ENCODE results near the gene OGFOD1.

OGFOD1 gene

DNA sequence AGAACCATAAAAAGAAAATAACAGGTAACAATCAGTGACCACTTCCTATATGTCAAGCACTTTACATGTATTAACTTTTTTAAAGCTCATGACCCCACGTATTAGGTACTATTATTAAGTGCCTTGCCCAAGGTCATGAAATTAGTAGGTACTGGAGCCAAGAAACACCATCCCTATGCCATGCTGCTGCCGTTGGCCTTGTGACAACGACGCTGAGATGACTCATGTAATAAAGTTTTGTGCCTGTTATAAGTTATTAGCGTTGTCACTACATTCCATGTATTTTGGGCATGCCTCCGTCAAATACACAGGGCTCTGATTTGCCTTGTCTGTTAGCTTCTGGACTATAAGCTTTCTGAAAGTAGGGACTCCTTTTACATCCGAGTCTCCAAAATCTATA, 67.1 kb downstream of the OGFOD1 start:
- Histone ChIP-seq H3K36me3 (ENCODE audit: low read depth) (peaks cover 8% of the 10 kb centered on the region), H3K27ac (ENCODE audit: poor library complexity, severe bottlenecking) (no peak overlapping the region), H3K4me1 (ENCODE audit: insufficient read depth, poor library complexity, severe bottlenecking) (peaks cover 29% of the 10 kb centered on the region), H3K27me3 (ENCODE audit: insufficient read depth, poor library complexity, severe bottlenecking) (no peaks in the 10 kb centered on the region), H3K4me3 (ENCODE audit: severe bottlenecking) (no peak overlapping the region), H3K9me3 (ENCODE audit: severe bottlenecking) (no peaks in the 10 kb centered on the region)
- TF ChIP-seq, protein P1, sequence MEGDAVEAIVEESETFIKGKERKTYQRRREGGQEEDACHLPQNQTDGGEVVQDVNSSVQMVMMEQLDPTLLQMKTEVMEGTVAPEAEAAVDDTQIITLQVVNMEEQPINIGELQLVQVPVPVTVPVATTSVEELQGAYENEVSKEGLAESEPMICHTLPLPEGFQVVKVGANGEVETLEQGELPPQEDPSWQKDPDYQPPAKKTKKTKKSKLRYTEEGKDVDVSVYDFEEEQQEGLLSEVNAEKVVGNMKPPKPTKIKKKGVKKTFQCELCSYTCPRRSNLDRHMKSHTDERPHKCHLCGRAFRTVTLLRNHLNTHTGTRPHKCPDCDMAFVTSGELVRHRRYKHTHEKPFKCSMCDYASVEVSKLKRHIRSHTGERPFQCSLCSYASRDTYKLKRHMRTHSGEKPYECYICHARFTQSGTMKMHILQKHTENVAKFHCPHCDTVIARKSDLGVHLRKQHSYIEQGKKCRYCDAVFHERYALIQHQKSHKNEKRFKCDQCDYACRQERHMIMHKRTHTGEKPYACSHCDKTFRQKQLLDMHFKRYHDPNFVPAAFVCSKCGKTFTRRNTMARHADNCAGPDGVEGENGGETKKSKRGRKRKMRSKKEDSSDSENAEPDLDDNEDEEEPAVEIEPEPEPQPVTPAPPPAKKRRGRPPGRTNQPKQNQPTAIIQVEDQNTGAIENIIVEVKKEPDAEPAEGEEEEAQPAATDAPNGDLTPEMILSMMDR (IDR thresholded peaks at IDR 0.05; ENCODE audit: poor library complexity, severe bottlenecking): no peak
- DNase-seq (ENCODE audit: low spot score) (no peak), ATAC-seq (ENCODE audit: low read depth) (no peak)

DNA sequence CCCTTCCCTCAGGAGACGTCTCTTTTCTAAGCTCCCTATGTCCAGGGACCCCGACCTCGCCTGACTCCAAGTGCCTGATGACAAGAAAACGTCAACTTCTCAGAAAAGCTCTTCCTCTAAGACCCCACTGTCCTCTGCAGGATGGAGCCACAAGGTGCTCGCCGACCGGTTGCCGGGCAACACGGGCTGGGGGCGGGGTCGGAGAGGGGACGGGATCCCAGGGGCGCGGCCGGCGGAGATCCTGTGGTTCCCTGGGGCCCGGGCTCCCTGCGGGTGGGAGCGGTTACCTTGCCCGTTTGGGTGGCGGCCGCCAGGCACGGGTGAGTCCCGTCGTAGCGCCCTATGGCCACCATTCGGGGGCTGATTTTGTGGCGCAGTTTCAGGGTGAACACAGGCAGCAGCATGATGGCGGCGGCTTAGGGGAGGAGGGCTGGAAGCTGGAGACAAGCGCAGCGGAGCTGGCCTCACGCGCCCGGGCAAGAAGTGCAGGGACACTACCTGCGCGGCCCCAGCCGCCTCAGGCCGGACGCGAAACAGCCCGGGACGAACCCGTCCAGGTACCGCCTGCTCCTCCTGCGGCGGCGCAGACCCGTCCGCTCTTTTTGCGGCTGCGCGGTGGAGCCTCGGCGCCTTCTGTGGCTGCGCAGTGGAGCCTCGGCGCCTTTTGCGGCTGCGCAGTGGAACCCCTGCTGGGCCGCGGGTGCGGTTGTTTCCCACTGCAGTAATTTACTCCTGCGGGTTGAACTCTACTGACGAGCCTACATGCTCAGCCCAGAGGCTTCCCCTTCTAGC, 68.3 kb downstream of the OGFOD1 start, which contains the start of gene BBS2:
BBS2 (minus strand) TSS at position 566 of the 792 bp plus-strand sequence; CDS start at position 404, 162 bp downstream.
- Histone ChIP-seq H3K4me1 (ENCODE audit: insufficient read depth, poor library complexity, severe bottlenecking) (peaks cover 22% of the 10 kb centered on the region), H3K27ac (ENCODE audit: poor library complexity, severe bottlenecking) (peak within 1 kb of the TSS; percentile 61), H3K9me3 (ENCODE audit: severe bottlenecking) (no peaks in the 10 kb centered on the region), H3K27me3 (ENCODE audit: insufficient read depth, poor library complexity, severe bottlenecking) (no peaks in the 10 kb centered on the region), H3K4me3 (ENCODE audit: severe bottlenecking) (peak within 1 kb of the TSS; percentile 81), H3K36me3 (ENCODE audit: low read depth) (no peaks in the 10 kb centered on the region)
- TF ChIP-seq, protein P1 (IDR thresholded peaks at IDR 0.05; ENCODE audit: poor library complexity, severe bottlenecking): no peak
- peak; percentile 89 for DNase-seq (ENCODE audit: low spot score)
- ATAC-seq (ENCODE audit: low read depth): peak; percentile 92

DNA sequence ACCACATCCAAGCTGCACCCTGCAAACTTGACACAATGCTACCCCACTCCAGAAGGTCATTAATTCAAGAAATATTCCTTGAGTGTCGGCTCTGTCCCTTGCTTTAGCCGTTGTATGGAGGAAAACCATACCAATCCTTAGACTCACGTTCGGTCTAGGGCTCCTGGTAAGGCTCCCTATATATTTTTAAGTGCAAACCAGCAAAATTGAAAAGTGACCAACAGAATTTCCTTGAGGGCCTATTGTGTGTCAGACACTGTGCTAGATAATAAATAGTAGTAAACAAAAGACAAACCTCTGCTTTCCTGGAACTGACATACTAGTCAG, 68.9 kb downstream of the OGFOD1 start:
- DNase-seq (ENCODE audit: low spot score): no peak
- peak overlapping the region; percentile 81 for H3K4me3 ChIP-seq (ENCODE audit: severe bottlenecking)
- H3K4me1 ChIP-seq (ENCODE audit: insufficient read depth, poor library complexity, severe bottlenecking): peaks cover 17% of the 10 kb centered on the region
- no peaks in the 10 kb centered on the region for H3K9me3 ChIP-seq (ENCODE audit: severe bottlenecking)
- H3K36me3 ChIP-seq (ENCODE audit: low read depth): no peaks in the 10 kb centered on the region
- no peaks in the 10 kb centered on the region for H3K27me3 ChIP-seq (ENCODE audit: insufficient read depth, poor library complexity, severe bottlenecking)
- peak overlapping the region; percentile 61 for H3K27ac ChIP-seq (ENCODE audit: poor library complexity, severe bottlenecking)
- no peak; the same call in 1 of the 3 replicates for ATAC-seq (ENCODE audit: low read depth)
- TF ChIP-seq, protein P1 (IDR thresholded peaks at IDR 0.05; ENCODE audit: poor library complexity, severe bottlenecking): no peak

DNA sequence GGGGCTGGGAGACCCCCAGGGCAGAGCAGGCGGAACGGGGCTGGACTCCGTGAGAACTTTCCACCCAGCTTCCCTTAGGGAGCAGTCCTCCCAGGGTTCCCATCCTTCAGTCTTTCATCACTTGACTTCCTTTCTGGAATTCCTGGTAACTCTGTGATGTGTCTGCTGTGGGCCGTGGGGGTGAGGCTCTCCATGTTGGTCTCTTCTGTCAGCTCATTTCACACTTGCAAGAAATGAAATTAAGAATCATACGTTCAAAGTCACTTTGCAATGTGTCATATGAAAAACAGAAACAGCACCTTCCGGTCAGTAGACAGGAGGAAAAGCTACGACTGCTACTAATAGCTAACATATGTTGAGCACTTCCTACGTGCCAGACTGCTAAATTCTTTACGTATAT, 73.9 kb downstream of the OGFOD1 start:
- H3K4me1 ChIP-seq (ENCODE audit: insufficient read depth, poor library complexity, severe bottlenecking): peaks cover 2% of the 10 kb centered on the region
- no peaks in the 10 kb centered on the region for H3K27me3 ChIP-seq (ENCODE audit: insufficient read depth, poor library complexity, severe bottlenecking)
- TF ChIP-seq, protein P1 (IDR thresholded peaks at IDR 0.05; ENCODE audit: poor library complexity, severe bottlenecking): no peak
- H3K27ac ChIP-seq (ENCODE audit: poor library complexity, severe bottlenecking): no peak overlapping the region
- no peak overlapping the region for H3K4me3 ChIP-seq (ENCODE audit: severe bottlenecking)
- DNase-seq (ENCODE audit: low spot score) (no peak), ATAC-seq (ENCODE audit: low read depth) (no peak)
- no peaks in the 10 kb centered on the region for H3K36me3 ChIP-seq (ENCODE audit: low read depth)
- no peaks in the 10 kb centered on the region for H3K9me3 ChIP-seq (ENCODE audit: severe bottlenecking)
